Liver (tissue), 9 donors: ENCODE measurements around the gene RBFOX1. TPM values are rescaled to one million over a fixed set of nuclear protein-coding genes. Genes with fewer than 3 reads are reported as not detected.

Experiments used
- DNase-seq: peaks from one replicate; pipeline ENCODE4 v3.0.0-alpha.2; 2017; ENCODE audit warnings: low spot score
- H3K27ac ChIP-seq, 2 donors: one replicate each; pipeline ENCODE4 v1.7.0; 2013; ENCODE audit warnings: inconsistent platforms in 2 of 2, low read length in 2 of 2, control low read depth in 1 of 2, low read depth in 1 of 2, mild to moderate bottlenecking in 1 of 2
- H3K27me3 ChIP-seq, 4 donors: one replicate each; pipeline versions ENCODE4 v1.6.1 to v1.7.0; 2013; ENCODE audit warnings: low read length in 3 of 4, inconsistent platforms in 1 of 4, mild to moderate bottlenecking in 1 of 4, moderate library complexity in 1 of 4; ENCODE audit not compliant: control insufficient read depth in 4 of 4, insufficient read depth in 4 of 4
- H3K36me3 ChIP-seq, 4 donors: one replicate each; pipeline versions ENCODE4 v1.6.1 to v1.7.0; 2013; ENCODE audit warnings: low read length in 3 of 4, mild to moderate bottlenecking in 3 of 4, low read depth in 1 of 4, moderate library complexity in 1 of 4; ENCODE audit not compliant: control insufficient read depth in 4 of 4, insufficient read depth in 3 of 4
- H3K4me1 ChIP-seq, 4 donors: one replicate each; pipeline versions ENCODE4 v1.6.1 to v1.7.0; 2013; ENCODE audit warnings: low read length in 3 of 4, mild to moderate bottlenecking in 3 of 4, moderate library complexity in 1 of 4; ENCODE audit not compliant: control insufficient read depth in 4 of 4, insufficient read depth in 4 of 4
- H3K4me3 ChIP-seq, 3 donors: one replicate each; pipeline versions ENCODE4 v1.6.1 to v1.7.0; 2013; ENCODE audit warnings: low read length in 3 of 3, control low read depth in 1 of 3, low read depth in 1 of 3, mild to moderate bottlenecking in 1 of 3
- H3K9ac ChIP-seq, 2 donors: one replicate each; pipeline ENCODE4 v1.7.0; 2013; ENCODE audit warnings: low read length in 2 of 2, mild to moderate bottlenecking in 2 of 2, moderate library complexity in 2 of 2, control low read depth in 1 of 2, low read depth in 1 of 2
- H3K9me3 ChIP-seq, 4 donors: one replicate each; pipeline versions ENCODE4 v1.6.1 to v1.7.0; 2013; ENCODE audit warnings: low read length in 3 of 4; ENCODE audit not compliant: control insufficient read depth in 4 of 4
- ATF3 ChIP-seq: IDR thresholded peaks from 2 replicates; pipeline ENCODE4 v1.6.1; 2016; ENCODE audit warnings: antibody characterized with exemption
- EGR1 ChIP-seq, 2 donors: IDR thresholded peaks; 2 replicates each; pipeline ENCODE4 v1.6.1; 2016 to 2018; ENCODE audit warnings: antibody characterized with exemption in 2 of 2, low read depth in 2 of 2
- FOXA1 ChIP-seq: IDR thresholded peaks from 2 replicates; pipeline ENCODE4 v1.6.1; 2016; ENCODE audit warnings: antibody characterized with exemption
- FOXA2 ChIP-seq: IDR thresholded peaks from 2 replicates; pipeline ENCODE4 v1.6.1; 2016; ENCODE audit warnings: antibody characterized with exemption
- GABPA ChIP-seq, 2 donors: IDR thresholded peaks in 1 of 2; conservative IDR thresholded peaks in 1 of 2; 2 replicates each; pipeline ENCODE4 v1.6.1; 2016; ENCODE audit warnings: antibody characterized with exemption in 2 of 2, mild to moderate bottlenecking in 1 of 2, moderate library complexity in 1 of 2
- HNF4A ChIP-seq, 2 donors: conservative IDR thresholded peaks; 2 replicates each; pipeline ENCODE4 v1.6.1; 2016; ENCODE audit warnings: antibody characterized with exemption in 2 of 2, mild to moderate bottlenecking in 2 of 2
- HNF4G ChIP-seq: IDR thresholded peaks from 2 replicates; pipeline ENCODE4 v1.6.1; 2016; ENCODE audit warnings: antibody characterized with exemption
- JUND ChIP-seq, 2 donors: IDR thresholded peaks; 2 replicates each; pipeline ENCODE4 v1.6.1; 2016; ENCODE audit warnings: antibody characterized with exemption in 2 of 2
- MAX ChIP-seq: IDR thresholded peaks from 2 replicates; pipeline ENCODE4 v1.6.1; 2016; ENCODE audit warnings: antibody characterized with exemption
- NR2F2 ChIP-seq: IDR thresholded peaks from 2 replicates; pipeline ENCODE4 v1.6.1; 2016; ENCODE audit warnings: antibody characterized with exemption
- REST ChIP-seq: IDR thresholded peaks from 2 replicates; pipeline ENCODE4 v1.6.1; 2016; ENCODE audit warnings: antibody characterized with exemption, mild to moderate bottlenecking
- SP1 ChIP-seq: IDR thresholded peaks from 2 replicates; pipeline ENCODE4 v1.6.1; 2018; ENCODE audit warnings: antibody characterized with exemption, mild to moderate bottlenecking
- TAF1 ChIP-seq: conservative IDR thresholded peaks from 2 replicates; pipeline ENCODE4 v1.6.1; 2016; ENCODE audit warnings: antibody characterized with exemption, mild to moderate bottlenecking
- YY1 ChIP-seq: IDR thresholded peaks from 2 replicates; pipeline ENCODE4 v1.6.1; 2016; ENCODE audit warnings: antibody characterized with exemption, mild to moderate bottlenecking
- ZBTB33 ChIP-seq: IDR thresholded peaks from 2 replicates; pipeline ENCODE4 v1.6.1; 2016; ENCODE audit warnings: antibody characterized with exemption
- WGBS: extraction: QIAGEN DNeasy Blood & Tissue Kit; methylation state at CpG from one replicate; pipeline ENCODE4 v1.1.7; 2013; 5-methylcytosine and 5-hydroxymethylcytosine counted together
- polyA plus RNA-seq, 2 donors: library from polyadenylated mRNA; stranded (reverse) in 1 of 2; unstranded in 1 of 2; fragments of 200-250 nt in 1 of 2; fragments of >200 nt in 1 of 2; fragmentation: Nextera tagmentation in 1 of 2; extraction: Ambion mirVana in 1 of 2; gene quantifications; one replicate each; pipeline versions ENCODE4 v1.2.1 to v1.2.3, GENCODE V29; 2013 to 2015
- total RNA-seq, 2 donors: library from RNA; depleted of rRNA; stranded (reverse); fragments of >200 nt; gene quantifications; one replicate each; pipeline ENCODE4 v1.2.3, GENCODE V29; 2014
- donor health status: healthy.
- donor health status: healthy.
- donor health status: healthy.
- donor health status: healthy.
- donor health status: healthy.

Gene RBFOX1
- total and polyA plus RNA-seq, 4 donors: not detected

GRCh38 chr16:7524419-7524818, 191.8 kb downstream of the RBFOX1 start:
- Histone ChIP-seq H3K9me3 (no peaks in the 10 kb centered on the region), H3K9ac (no peak overlapping the region), H3K27me3 (no peaks in the 10 kb centered on the region), H3K4me3 (no peak overlapping the region), H3K27ac (no peak overlapping the region), H3K4me1 (no peaks in the 10 kb centered on the region), H3K36me3 (no peaks in the 10 kb centered on the region)
- WGBS: 42% methylated on average over 5 of the region's 5 CpGs
- DNase-seq: no peak
- TF ChIP-seq SP1: no peak
- no peak for TF ChIP-seq ATF3
- TF ChIP-seq REST: no peak
- TF ChIP-seq NR2F2: no peak
- no peak for TF ChIP-seq FOXA1
- no peak for TF ChIP-seq ZBTB33
- no peak for TF ChIP-seq EGR1 (IDR thresholded peaks at IDR 0.05; ENCODE audit: low read depth in 2 of 2)
- no peak for TF ChIP-seq GABPA (IDR thresholded peaks at IDR 0.05 in 1 of 2, conservative IDR thresholded peaks at IDR 0.05 in 1 of 2)
- TF ChIP-seq YY1: no peak
- TF ChIP-seq HNF4G: no peak
- TF ChIP-seq MAX: no peak
- TF ChIP-seq TAF1: no peak
- TF ChIP-seq HNF4A (conservative IDR thresholded peaks at IDR 0.05): no peak
- no peak for TF ChIP-seq JUND (IDR thresholded peaks at IDR 0.05)

GRCh38 chr16:7526736-7527135, 194.1 kb downstream of the RBFOX1 start:
- 85% methylated on average over 6 of the region's 6 CpGs for WGBS
- TF ChIP-seq JUND (IDR thresholded peaks at IDR 0.05) (no peak), ZBTB33 (no peak), NR2F2 (no peak), GABPA (IDR thresholded peaks at IDR 0.05 in 1 of 2, conservative IDR thresholded peaks at IDR 0.05 in 1 of 2) (no peak), REST (no peak), EGR1 (IDR thresholded peaks at IDR 0.05; ENCODE audit: low read depth in 2 of 2) (no peak), FOXA2 (no peak), HNF4A (conservative IDR thresholded peaks at IDR 0.05) (no peak)
- no peaks in the 10 kb centered on the region for H3K9me3 ChIP-seq
- H3K36me3 ChIP-seq: no peaks in the 10 kb centered on the region
- H3K4me3 ChIP-seq: no peak overlapping the region
- H3K4me1 ChIP-seq: no peaks in the 10 kb centered on the region
- H3K9ac ChIP-seq: no peak overlapping the region
- no peaks in the 10 kb centered on the region for H3K27me3 ChIP-seq
- DNase-seq: no peak
- H3K27ac ChIP-seq: no peak overlapping the region
